HG02571 (cell line): ENCODE results near the gene ATP2C1.
"Not testable (repeated sequence)": the region's sequence is repeated elsewhere in the genome, so short reads cannot be mapped to it uniquely, and the experiment has no call there.

Experiments
- ATAC-seq: cut with Tn5 transposase; IDR thresholded peaks from one replicate; pipeline ENCODE4 v1.9.1; 2021; ENCODE audit warnings: mild to moderate bottlenecking, moderate library complexity; ENCODE audit not compliant: unreplicated experiment

ATP2C1 gene

GRCh38 chr3:130893376-130894129 lies at the start of gene ATP2C1:
TSS of gene ATP2C1 (plus strand) at chr3:130894084. CDS start at chr3:130894770, 686 bp downstream.
- ATAC-seq: peak; percentile 94

GRCh38 chr3:130844462-130844861 lies 49.4 kb upstream of the ATP2C1 start:
- ATAC-seq: no peak

GRCh38 chr3:130846181-130846580 lies 47.7 kb upstream of the ATP2C1 start:
- ATAC-seq: no peak

- no peak for ATAC-seq
These were observed 44.8 kb upstream of the ATP2C1 start for GRCh38 chr3:130849091-130849552.

- ATAC-seq: peak; percentile 58
These were observed 43.7 kb upstream of the ATP2C1 start for GRCh38 chr3:130850044-130850797.

GRCh38 chr3:130850843-130851242 lies 43.0 kb upstream of the ATP2C1 start:
- no peak for ATAC-seq

- no peak for ATAC-seq
These were observed 42.6 kb upstream of the ATP2C1 start for GRCh38 chr3:130851277-130851676.

- ATAC-seq: no peak
These were observed 40.3 kb upstream of the ATP2C1 start for GRCh38 chr3:130853581-130853980.

- ATAC-seq: peak; percentile 52
These were observed 39.5 kb upstream of the ATP2C1 start for GRCh38 chr3:130854208-130854864.

- ATAC-seq: no peak
These were observed 36.4 kb upstream of the ATP2C1 start for GRCh38 chr3:130857336-130858026.

- ATAC-seq: not testable (repeated sequence)
These were observed 31.8 kb upstream of the ATP2C1 start for GRCh38 chr3:130862130-130862529.

GRCh38 chr3:130865489-130865888 lies 28.4 kb upstream of the ATP2C1 start:
- ATAC-seq: no peak

GRCh38 chr3:130866327-130866726 lies 27.6 kb upstream of the ATP2C1 start:
- ATAC-seq: no peak

- no peak for ATAC-seq
These were observed 23.5 kb upstream of the ATP2C1 start for GRCh38 chr3:130870423-130870822.

- ATAC-seq: no peak
These were observed 17.3 kb upstream of the ATP2C1 start for GRCh38 chr3:130876594-130876993.

GRCh38 chr3:130878464-130878863 lies 15.4 kb upstream of the ATP2C1 start:
- no peak for ATAC-seq

- ATAC-seq: no peak
These were observed 4.4 kb upstream of the ATP2C1 start for GRCh38 chr3:130889416-130889946.

- peak; percentile 30 for ATAC-seq
These were observed 1.0 kb upstream of the ATP2C1 start for GRCh38 chr3:130892759-130893375.

- ATAC-seq: peak; percentile 16
These were observed 474 bp downstream of the ATP2C1 start for GRCh38 chr3:130894130-130894985.

- ATAC-seq: no peak
These were observed 1.0 kb downstream of the ATP2C1 start for GRCh38 chr3:130894986-130895280.
